DND-41 (cell line): ENCODE data around the gene TBC1D22B.

Source experiments
- ATAC-seq: fragments of 200-7000 bp; cut with Tn5 transposase; 3 replicates; pipeline ENCODE4 v1.9.1; 2021; ENCODE audit warnings: low read depth; ENCODE audit not compliant: insufficient read depth
- DNase-seq: peaks from one replicate; pipeline ENCODE4 v3.0.0-alpha.2; 2020
- H2AFZ ChIP-seq: 2 replicates; pipeline ENCODE4 v1.6.0; 2012; ENCODE audit warnings: low read depth, low read length
- H3K27ac ChIP-seq: 2 replicates; pipeline ENCODE4 v1.5.1; 2012; ENCODE audit warnings: low read length, inconsistent platforms
- H3K27me3 ChIP-seq: fragments of 200-600 bp; sonication (generic); 2 replicates; pipeline ENCODE4 v1.6.0; 2012; ENCODE audit warnings: low read length, mild to moderate bottlenecking, inconsistent platforms; ENCODE audit not compliant: insufficient read depth, poor library complexity
- H3K36me3 ChIP-seq: 2 replicates; pipeline ENCODE4 v1.5.1; 2012; ENCODE audit warnings: low read length, inconsistent platforms; ENCODE audit not compliant: insufficient read depth
- H3K4me1 ChIP-seq: 2 replicates; pipeline ENCODE4 v1.5.1; 2012; ENCODE audit warnings: mild to moderate bottlenecking, low read length; ENCODE audit not compliant: insufficient read depth
- H3K4me2 ChIP-seq: 2 replicates; pipeline ENCODE4 v1.6.0; 2012; ENCODE audit warnings: mild to moderate bottlenecking, moderate library complexity, low read length, inconsistent platforms; ENCODE audit not compliant: insufficient read depth
- H3K4me3 ChIP-seq, 2 experiments: fragments of 200-600 bp in 1 of 2; shearing (Covaris generic) in 1 of 2; 2 replicates each; pipeline ENCODE4 v1.5.1; 2012 to 2016; ENCODE audit warnings: inconsistent platforms in 2 of 2, low read length in 2 of 2, mild to moderate bottlenecking in 2 of 2, low read depth in 1 of 2, moderate library complexity in 1 of 2
- H3K79me2 ChIP-seq: 2 replicates; pipeline ENCODE4 v1.6.0; 2012; ENCODE audit warnings: low read length, inconsistent platforms; ENCODE audit not compliant: insufficient read depth
- H3K9ac ChIP-seq: 2 replicates; pipeline ENCODE4 v1.6.0; 2012; ENCODE audit warnings: low read depth, mild to moderate bottlenecking, inconsistent platforms, low read length, moderate library complexity
- H3K9me3 ChIP-seq: 2 replicates; pipeline ENCODE4 v1.5.1; 2012; ENCODE audit warnings: low read length, moderate library complexity, mild to moderate bottlenecking, inconsistent platforms; ENCODE audit not compliant: insufficient read depth, severe bottlenecking
- H4K20me1 ChIP-seq: 2 replicates; pipeline ENCODE4 v1.6.0; 2012; ENCODE audit warnings: low read length; ENCODE audit not compliant: insufficient read depth
- EZH2 ChIP-seq: IDR thresholded peaks from 3 replicates; pipeline ENCODE4 v1.6.1; 2012; ENCODE audit warnings: borderline replicate concordance, low read depth, mild to moderate bottlenecking, moderate library complexity, low read length, inconsistent platforms; ENCODE audit not compliant: severe bottlenecking
- TF ChIP-seq, protein P1 (sequence below): IDR thresholded peaks from 2 replicates; pipeline ENCODE4 v1.5.1; 2012; ENCODE audit warnings: borderline replicate concordance, low read length, moderate library complexity, mild to moderate bottlenecking; ENCODE audit not compliant: poor library complexity, severe bottlenecking; ENCODE audit errors: extremely low read depth

Gene TBC1D22B

GRCh38 chr6:37357860-37358259 is 100.3 kb downstream of the TBC1D22B start:
- H3K4me3 ChIP-seq: no peak overlapping the region
- no peak overlapping the region for H3K9ac ChIP-seq
- H3K4me2 ChIP-seq: no peak overlapping the region
- peaks cover 30% of the 10 kb centered on the region for H3K36me3 ChIP-seq
- H3K9me3 ChIP-seq: no peaks in the 10 kb centered on the region
- peaks cover 13% of the 10 kb centered on the region; the same call in 1 of the 2 replicates for H4K20me1 ChIP-seq
- no peaks in the 10 kb centered on the region for H3K27me3 ChIP-seq
- peaks cover 32% of the 10 kb centered on the region for H3K4me1 ChIP-seq
- H3K27ac ChIP-seq: no peak overlapping the region
- no peak for DNase-seq
- peaks cover 62% of the 10 kb centered on the region for H3K79me2 ChIP-seq
- no peak for TF ChIP-seq EZH2
- TF ChIP-seq, protein P1, sequence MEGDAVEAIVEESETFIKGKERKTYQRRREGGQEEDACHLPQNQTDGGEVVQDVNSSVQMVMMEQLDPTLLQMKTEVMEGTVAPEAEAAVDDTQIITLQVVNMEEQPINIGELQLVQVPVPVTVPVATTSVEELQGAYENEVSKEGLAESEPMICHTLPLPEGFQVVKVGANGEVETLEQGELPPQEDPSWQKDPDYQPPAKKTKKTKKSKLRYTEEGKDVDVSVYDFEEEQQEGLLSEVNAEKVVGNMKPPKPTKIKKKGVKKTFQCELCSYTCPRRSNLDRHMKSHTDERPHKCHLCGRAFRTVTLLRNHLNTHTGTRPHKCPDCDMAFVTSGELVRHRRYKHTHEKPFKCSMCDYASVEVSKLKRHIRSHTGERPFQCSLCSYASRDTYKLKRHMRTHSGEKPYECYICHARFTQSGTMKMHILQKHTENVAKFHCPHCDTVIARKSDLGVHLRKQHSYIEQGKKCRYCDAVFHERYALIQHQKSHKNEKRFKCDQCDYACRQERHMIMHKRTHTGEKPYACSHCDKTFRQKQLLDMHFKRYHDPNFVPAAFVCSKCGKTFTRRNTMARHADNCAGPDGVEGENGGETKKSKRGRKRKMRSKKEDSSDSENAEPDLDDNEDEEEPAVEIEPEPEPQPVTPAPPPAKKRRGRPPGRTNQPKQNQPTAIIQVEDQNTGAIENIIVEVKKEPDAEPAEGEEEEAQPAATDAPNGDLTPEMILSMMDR: no peak
- ATAC-seq: no peak
- H2AFZ ChIP-seq: no peak overlapping the region

GRCh38 chr6:37359039-37359438 is 101.5 kb downstream of the TBC1D22B start:
- ATAC-seq (no peak), DNase-seq (no peak)
- Histone ChIP-seq H4K20me1 (peaks cover 13% of the 10 kb centered on the region; the same call in 1 of the 2 replicates), H3K27me3 (no peaks in the 10 kb centered on the region), H3K9ac (no peak overlapping the region), H3K79me2 (peaks cover 63% of the 10 kb centered on the region), H3K4me1 (peaks cover 24% of the 10 kb centered on the region), H3K4me2 (no peak overlapping the region), H3K9me3 (no peaks in the 10 kb centered on the region), H3K4me3 (no peak overlapping the region), H3K27ac (no peak overlapping the region), H3K36me3 (peaks cover 37% of the 10 kb centered on the region), H2AFZ (no peak overlapping the region)
- no peak for TF ChIP-seq EZH2
- TF ChIP-seq, protein P1: no peak

DNA sequence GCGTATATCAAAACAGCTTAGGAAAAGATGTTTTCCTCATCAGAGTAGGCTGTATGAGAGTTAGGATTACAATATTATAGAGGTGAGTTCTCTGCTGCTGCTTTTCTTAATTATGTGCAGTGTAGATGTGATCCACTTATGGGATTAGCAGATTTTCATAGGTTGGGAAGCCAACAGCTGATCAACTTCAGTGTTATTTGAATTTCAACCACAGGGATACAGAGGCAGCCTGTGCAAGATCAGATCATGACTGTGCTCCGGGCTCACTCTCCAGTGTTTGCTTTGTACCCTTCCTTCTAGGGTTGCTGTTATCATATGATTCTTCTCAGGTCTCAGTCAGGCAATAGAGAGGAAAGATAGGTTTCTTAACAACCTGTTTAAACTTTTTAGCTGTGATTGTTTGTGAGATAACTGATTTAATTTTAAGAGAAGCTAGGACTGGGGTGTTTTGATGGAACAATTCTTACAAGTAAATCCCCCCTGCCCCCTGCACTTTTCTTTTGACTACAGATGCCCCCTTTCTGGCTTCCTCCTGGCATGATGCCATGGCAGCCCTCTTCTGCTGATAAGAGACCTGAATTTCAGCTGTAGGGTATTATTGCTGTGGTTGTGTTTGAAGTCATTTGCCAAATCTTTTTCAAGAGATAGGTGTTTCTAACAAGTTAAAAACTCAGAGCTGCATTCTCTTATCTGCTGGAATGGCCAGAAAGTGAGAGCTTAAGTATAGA is 104.7 kb downstream of the TBC1D22B start:
- TF ChIP-seq, protein P1: no peak
- no peak for TF ChIP-seq EZH2
- Histone ChIP-seq H3K27me3 (no peaks in the 10 kb centered on the region), H3K4me2 (no peak overlapping the region), H3K4me1 (peaks cover under 1% of the 10 kb centered on the region; the same call in 1 of the 2 replicates), H3K36me3 (peaks cover 58% of the 10 kb centered on the region), H2AFZ (no peak overlapping the region), H3K9me3 (no peaks in the 10 kb centered on the region), H3K27ac (no peak overlapping the region), H3K4me3 (no peak overlapping the region), H3K9ac (no peak overlapping the region), H3K79me2 (peaks cover 48% of the 10 kb centered on the region), H4K20me1 (peaks cover 6% of the 10 kb centered on the region; the same call in 1 of the 2 replicates)
- ATAC-seq (no peak), DNase-seq (no peak)
